GM10266 (cell line): ENCODE data around the gene LPCAT3.
"Not testable (repeated sequence)": the region's sequence is repeated elsewhere in the genome, so short reads cannot be mapped to it uniquely, and the experiment has no call there.

Experiments
- DNase-seq: peaks from one replicate; pipeline ENCODE4 v3.0.0; 2012; ENCODE audit errors: extremely low spot score
- CTCF ChIP-seq: IDR thresholded peaks from 2 replicates; pipeline ENCODE4 v1.5.1; 2012; ENCODE audit warnings: mild to moderate bottlenecking, low read depth; ENCODE audit not compliant: control insufficient read depth, insufficient read depth; ENCODE audit errors: missing control alignments

Gene LPCAT3

GRCh38 chr12:7061138-7061537 lies 42.9 kb upstream of the LPCAT3 start:
- no peak for DNase-seq
- TF ChIP-seq CTCF, result no peak

GRCh38 chr12:7060353-7060954 lies 42.2 kb upstream of the LPCAT3 start, which contains the start of gene C1S:
TSS of gene C1S (plus strand) at chr12:7060718. CDS start at chr12:7061913, 1,195 bp downstream.
- no peak for TF ChIP-seq CTCF
- no peak for DNase-seq

GRCh38 chr12:7059780-7060179 lies 41.5 kb upstream of the LPCAT3 start:
- no peak for DNase-seq
- no peak for TF ChIP-seq CTCF

- no peak for TF ChIP-seq CTCF
- no peak for DNase-seq
Observed at GRCh38 chr12:7058850-7059395, 40.6 kb upstream of the LPCAT3 start.

- TF ChIP-seq CTCF, result no peak
- DNase-seq, result no peak
Observed at GRCh38 chr12:7058163-7058845, 40.0 kb upstream of the LPCAT3 start.

GRCh38 chr12:7055736-7056135 lies 37.5 kb upstream of the LPCAT3 start:
- DNase-seq, result not testable (repeated sequence)

GRCh38 chr12:7054925-7055324 lies 36.6 kb upstream of the LPCAT3 start:
- no peak for TF ChIP-seq CTCF
- no peak for DNase-seq

DNA sequence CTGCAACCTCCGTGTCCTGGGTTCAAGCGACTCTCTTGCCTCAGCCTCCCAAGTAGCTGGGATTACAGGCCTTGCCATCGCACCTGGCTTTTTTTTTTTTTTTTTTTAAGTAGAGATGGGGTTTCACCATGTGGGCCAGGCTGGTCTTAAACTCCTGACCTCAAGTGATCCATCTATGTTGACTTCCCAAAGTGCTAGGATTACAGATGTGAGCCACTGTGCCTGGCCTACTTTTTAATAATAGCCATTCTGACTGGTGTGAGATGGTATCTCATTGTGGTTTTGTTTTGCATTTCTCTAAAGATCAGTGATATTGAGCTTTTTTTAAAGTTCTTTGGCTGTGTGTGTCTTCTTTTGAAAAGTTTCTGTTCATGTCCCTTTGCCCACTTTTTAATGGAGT lies 31.7 kb upstream of the LPCAT3 start:
- DNase-seq, result not testable (repeated sequence)

GRCh38 chr12:7049445-7049951 lies 31.2 kb upstream of the LPCAT3 start:
- DNase-seq, result not testable (repeated sequence)
